Measurements from ENCODE around the gene PATJ.
"Not testable (repeated sequence)": the region's sequence is repeated elsewhere in the genome, so short reads cannot be mapped to it uniquely, and the experiment has no call there.

The PATJ gene

GRCh38 chr1:62176597-62177312 is 434.5 kb downstream of the PATJ start:
- no peak for DNase-seq (ENCODE audit: low read depth, low spot score)

GRCh38 chr1:62177621-62178020 is 435.3 kb downstream of the PATJ start:
- no peak for DNase-seq (ENCODE audit: low read depth, low spot score)

GRCh38 chr1:62178372-62178771 is 436.1 kb downstream of the PATJ start:
- DNase-seq (ENCODE audit: low read depth, low spot score) = no peak

GRCh38 chr1:62180054-62180453 is 437.8 kb downstream of the PATJ start:
- not testable (repeated sequence) for DNase-seq (ENCODE audit: low read depth, low spot score)

- DNase-seq (ENCODE audit: low read depth, low spot score) = no peak
These were observed 438.4 kb downstream of the PATJ start for GRCh38 chr1:62180639-62181038.

- no peak for DNase-seq (ENCODE audit: low read depth, low spot score)
These were observed 439.3 kb downstream of the PATJ start for GRCh38 chr1:62181532-62181931.

GRCh38 chr1:62182157-62182556 is 439.9 kb downstream of the PATJ start:
- not testable (repeated sequence) for DNase-seq (ENCODE audit: low read depth, low spot score)

- not testable (repeated sequence) for DNase-seq (ENCODE audit: low read depth, low spot score)
These were observed 441.1 kb downstream of the PATJ start for GRCh38 chr1:62183164-62184020.

GRCh38 chr1:62184336-62184735 is 442.1 kb downstream of the PATJ start:
- no peak for DNase-seq (ENCODE audit: low read depth, low spot score)

GRCh38 chr1:62185233-62185632 is 443.0 kb downstream of the PATJ start:
- not testable (repeated sequence) for DNase-seq (ENCODE audit: low read depth, low spot score)

- no peak for DNase-seq (ENCODE audit: low read depth, low spot score)
These were observed 443.4 kb downstream of the PATJ start for GRCh38 chr1:62185677-62186076.

- DNase-seq (ENCODE audit: low read depth, low spot score) = no peak
These were observed 445.3 kb downstream of the PATJ start for GRCh38 chr1:62187548-62187947.

GRCh38 chr1:62188111-62188510 is 445.8 kb downstream of the PATJ start:
- DNase-seq (ENCODE audit: low read depth, low spot score) = no peak

GRCh38 chr1:62194651-62195544 is 452.6 kb downstream of the PATJ start, which contains the start of gene L1TD1:
L1TD1 (plus strand) TSS chr1:62194849; CDS start chr1:62206629, 11,780 bp downstream.
- DNase-seq (ENCODE audit: low read depth, low spot score) = no peak

GRCh38 chr1:62196086-62196690 is 453.9 kb downstream of the PATJ start:
- DNase-seq (ENCODE audit: low read depth, low spot score) = no peak

GRCh38 chr1:62198069-62198780 is 455.9 kb downstream of the PATJ start:
- no peak for DNase-seq (ENCODE audit: low read depth, low spot score)

- no peak for DNase-seq (ENCODE audit: low read depth, low spot score)
These were observed 456.5 kb downstream of the PATJ start for GRCh38 chr1:62198781-62199125.

GRCh38 chr1:62207187-62207586 is 464.9 kb downstream of the PATJ start:
- no peak for DNase-seq (ENCODE audit: low read depth, low spot score)

- no peak for DNase-seq (ENCODE audit: low read depth, low spot score)
These were observed 465.8 kb downstream of the PATJ start for GRCh38 chr1:62208087-62208486.

GRCh38 chr1:62208970-62209369 is 466.7 kb downstream of the PATJ start:
- DNase-seq (ENCODE audit: low read depth, low spot score) = no peak

Data from activated naive CD8-positive, alpha-beta T cell treated with anti-CD3 and anti-CD28 coated beads, Interleukin-2, amount 50 U/mL, for 16 hours (primary cell).